Endothelial cell (in vitro differentiated cells): Measurements from ENCODE around the gene HAS3. TPM values are rescaled to one million over a fixed set of nuclear protein-coding genes. Genes with fewer than 3 reads are reported as not detected.
A peak's percentile ranks its signal among the peaks of the same experiment; 100 is the strongest.
"Not testable (repeated sequence)": the region's sequence is repeated elsewhere in the genome, so short reads cannot be mapped to it uniquely, and the experiment has no call there.

ENCODE experiments used
- DNase-seq: peaks from one replicate; pipeline ENCODE4 v3.0.0; 2021; ENCODE audit warnings: low spot score
- H3K27ac Mint-ChIP-seq: one replicate; pipeline ENCODE4 v1.8.0; 2021; ENCODE audit warnings: mixed read lengths, inconsistent platforms; ENCODE audit not compliant: unreplicated experiment
- H3K27me3 Mint-ChIP-seq: one replicate; pipeline ENCODE4 v1.8.0; 2021; ENCODE audit warnings: mild to moderate bottlenecking, moderate library complexity, mixed read lengths, inconsistent platforms; ENCODE audit not compliant: unreplicated experiment
- H3K36me3 Mint-ChIP-seq: one replicate; pipeline ENCODE4 v1.8.0; 2021; ENCODE audit warnings: mild to moderate bottlenecking, low read depth, mixed read lengths, inconsistent platforms; ENCODE audit not compliant: unreplicated experiment
- H3K4me1 Mint-ChIP-seq: one replicate; pipeline ENCODE4 v1.8.0; 2021; ENCODE audit warnings: mild to moderate bottlenecking, mixed read lengths, inconsistent platforms; ENCODE audit not compliant: unreplicated experiment
- H3K4me3 Mint-ChIP-seq: one replicate; pipeline ENCODE4 v1.8.0; 2021; ENCODE audit warnings: mild to moderate bottlenecking, mixed read lengths, inconsistent platforms; ENCODE audit not compliant: unreplicated experiment
- H3K9me3 Mint-ChIP-seq: one replicate; pipeline ENCODE4 v1.8.0; 2021; ENCODE audit warnings: mixed read lengths, inconsistent platforms; ENCODE audit not compliant: unreplicated experiment
- CTCF ChIP-seq: fragments of 200-600 bp; sonication (generic); IDR thresholded peaks from one replicate; pipeline ENCODE4 v1.5.0; 2021; ENCODE audit warnings: antibody characterized with exemption; ENCODE audit not compliant: unreplicated experiment
- long read RNA-seq: library from polyadenylated mRNA; unstranded; transcript quantifications from one replicate; pipeline ENCODE4 v2.0.0, GENCODE V29; 2020; ENCODE audit not compliant: unreplicated experiment
- total RNA-seq: library from RNA; stranded (reverse); fragmentation: NEBNext Ultra II Directional; extraction: Animal tissue kit (Norgen Biotek cat#: 25700); gene quantifications from one replicate; pipeline ENCODE4 v1.2.1, GENCODE V29; 2021; ENCODE audit not compliant: unreplicated experiment

The HAS3 gene
- total RNA-seq: 2.7 TPM
- long read RNA-seq: 0 reads

- peak; percentile 70 for DNase-seq
- peak within 1 kb of the TSS; percentile 95 for H3K4me3 Mint-ChIP-seq
- TF ChIP-seq CTCF: peak; percentile 16
- no peaks in the 10 kb centered on the region for H3K9me3 Mint-ChIP-seq
- no peak within 1 kb of the TSS for H3K27ac Mint-ChIP-seq
- peaks cover 19% of the 10 kb centered on the region for H3K4me1 Mint-ChIP-seq
- H3K27me3 Mint-ChIP-seq: peaks cover 10% of the 10 kb centered on the region
- no peaks in the 10 kb centered on the region for H3K36me3 Mint-ChIP-seq
Observed at GRCh38 chr16:69105501-69106361, at the start of gene HAS3. Gene HAS3 (plus strand): TSS chr16:69105653. CDS start chr16:69109396, 3,743 bp downstream.

- no peaks in the 10 kb centered on the region for H3K27me3 Mint-ChIP-seq
Observed at GRCh38 chr16:69055980-69056379, 49.5 kb upstream of the HAS3 start.

GRCh38 chr16:69056421-69056820 lies 49.0 kb upstream of the HAS3 start:
- no peaks in the 10 kb centered on the region for H3K36me3 Mint-ChIP-seq
- H3K4me1 Mint-ChIP-seq: peaks cover 11% of the 10 kb centered on the region
- no peaks in the 10 kb centered on the region for H3K27me3 Mint-ChIP-seq
- no peak overlapping the region for H3K4me3 Mint-ChIP-seq
- no peak for TF ChIP-seq CTCF
- H3K9me3 Mint-ChIP-seq: no peaks in the 10 kb centered on the region
- no peak overlapping the region for H3K27ac Mint-ChIP-seq
- DNase-seq: no peak

More at GRCh38 chr16:69055980-69056379, 49.5 kb upstream of the HAS3 start:
- no peak for TF ChIP-seq CTCF
- no peak for DNase-seq
- H3K27ac Mint-ChIP-seq: no peak overlapping the region
- H3K36me3 Mint-ChIP-seq: no peaks in the 10 kb centered on the region
- no peaks in the 10 kb centered on the region for H3K9me3 Mint-ChIP-seq
- H3K4me3 Mint-ChIP-seq: no peak overlapping the region
- peaks cover 11% of the 10 kb centered on the region for H3K4me1 Mint-ChIP-seq

GRCh38 chr16:69057400-69058378 lies 47.8 kb upstream of the HAS3 start:
- Mint-ChIP-seq H3K27ac (peak overlapping the region; percentile 64), H3K27me3 (no peaks in the 10 kb centered on the region), H3K36me3 (no peaks in the 10 kb centered on the region), H3K4me3 (no peak overlapping the region), H3K9me3 (no peaks in the 10 kb centered on the region), H3K4me1 (peaks cover 11% of the 10 kb centered on the region)
- DNase-seq: no peak
- no peak for TF ChIP-seq CTCF

- not testable (repeated sequence) for H3K4me3 Mint-ChIP-seq, DNase-seq, H3K27ac Mint-ChIP-seq
Observed at GRCh38 chr16:69063491-69063890, 42.0 kb upstream of the HAS3 start.

More at GRCh38 chr16:69063491-69063890, 42.0 kb upstream of the HAS3 start:
- H3K36me3 Mint-ChIP-seq, H3K9me3 Mint-ChIP-seq, H3K27me3 Mint-ChIP-seq: not testable (repeated sequence)
- H3K4me1 Mint-ChIP-seq: peaks cover 16% of the 10 kb centered on the region
